ENCODE measurements around the gene RAP1A.

The RAP1A gene

DNA sequence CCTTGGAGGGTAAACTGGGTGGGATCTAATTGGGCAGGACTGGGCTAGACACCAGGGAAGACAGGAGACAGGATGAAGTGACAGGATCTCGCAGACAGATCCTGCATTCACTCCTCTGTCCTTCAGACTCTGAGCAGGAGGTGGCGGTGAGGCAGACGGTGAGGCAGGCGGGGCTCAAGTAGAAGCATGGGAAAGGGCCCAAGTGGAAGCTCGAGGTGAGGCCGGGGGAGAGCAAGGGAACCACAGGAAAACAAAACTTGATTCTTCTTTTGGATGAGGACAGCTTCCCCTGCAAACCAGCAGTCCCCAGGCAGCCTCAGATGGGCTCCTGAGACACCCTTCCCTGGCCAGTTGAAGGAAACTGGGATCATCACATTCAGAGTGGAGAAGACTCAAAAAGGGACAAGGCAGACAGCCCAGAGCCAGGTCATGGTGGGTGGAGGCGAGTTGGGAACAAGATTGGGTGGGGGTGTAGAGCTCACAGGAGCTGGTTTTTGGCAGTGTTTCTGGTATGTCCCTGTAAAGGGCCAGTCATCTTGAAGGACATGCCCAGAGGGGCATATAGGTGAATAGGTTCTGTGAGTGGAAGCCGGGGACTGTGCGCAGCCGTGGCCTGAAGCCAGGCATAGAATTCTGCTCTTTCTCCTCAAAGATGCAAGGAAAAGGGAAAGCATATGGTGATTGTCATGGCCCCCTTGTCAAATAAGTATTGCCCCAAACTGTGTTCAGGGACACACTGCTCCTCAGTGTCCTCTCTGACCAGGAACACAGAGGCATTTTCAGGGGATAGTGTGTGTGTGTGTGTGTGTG, 101.6 kb downstream of the RAP1A start:
- no peak for DNase-seq

DNA sequence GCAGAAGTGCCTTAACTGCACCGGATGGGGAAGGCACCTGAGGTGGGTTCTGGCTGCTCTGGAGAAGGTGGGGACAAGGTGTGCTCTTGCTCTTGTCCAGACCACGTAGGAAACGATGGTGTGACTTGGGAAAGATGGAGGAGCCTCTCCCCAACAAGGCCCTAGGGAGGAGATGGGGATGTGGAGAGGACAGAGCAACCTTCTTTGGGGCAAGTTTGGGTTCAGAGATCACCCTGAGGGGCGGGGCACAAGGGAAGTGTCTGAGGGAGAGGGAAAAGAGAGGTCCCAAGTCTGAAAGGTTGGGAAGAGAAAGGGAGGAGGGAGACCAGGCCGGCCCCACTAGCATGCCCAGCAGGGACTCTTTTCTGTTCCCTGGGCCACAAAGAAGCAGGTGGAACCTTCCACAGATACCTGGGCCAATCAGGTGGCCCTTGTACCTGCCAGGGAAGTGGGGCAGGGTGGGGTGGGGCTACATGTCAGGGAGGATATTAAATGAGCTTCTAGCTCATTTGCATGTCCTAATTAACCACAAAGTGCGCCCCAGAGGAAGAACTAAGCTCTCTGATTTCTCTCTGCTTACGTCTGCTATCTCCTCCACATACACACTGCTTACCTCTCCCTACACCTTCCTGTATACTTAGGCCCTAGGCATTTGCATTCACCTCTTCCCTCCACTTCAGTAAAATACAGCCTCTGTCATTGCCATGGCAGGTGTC, 103.7 kb downstream of the RAP1A start:
- no peak for DNase-seq

GRCh38 chr1:111723871-111724270, 104.3 kb downstream of the RAP1A start:
- DNase-seq, result no peak

DNA sequence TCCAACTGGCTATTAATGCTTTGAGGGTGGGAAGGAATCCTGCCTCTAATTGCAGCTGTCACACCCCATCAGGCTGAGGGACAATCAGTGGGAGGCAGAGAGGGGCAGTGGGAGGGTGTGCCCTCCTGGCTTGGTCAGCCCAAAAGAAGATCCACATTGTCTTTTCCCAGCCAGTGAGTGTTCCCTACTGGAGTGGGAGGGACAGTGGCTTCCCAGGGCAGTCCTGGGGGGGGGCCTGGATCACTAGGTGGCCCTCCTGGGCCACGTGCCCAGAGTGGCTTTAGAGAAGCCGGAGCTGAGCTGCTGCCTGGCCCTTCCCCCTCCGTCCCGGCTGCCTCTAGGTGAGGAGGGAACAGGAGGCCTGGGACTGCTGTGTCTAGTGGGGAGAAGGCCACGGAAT, 105.6 kb downstream of the RAP1A start:
- no peak for DNase-seq

DNA sequence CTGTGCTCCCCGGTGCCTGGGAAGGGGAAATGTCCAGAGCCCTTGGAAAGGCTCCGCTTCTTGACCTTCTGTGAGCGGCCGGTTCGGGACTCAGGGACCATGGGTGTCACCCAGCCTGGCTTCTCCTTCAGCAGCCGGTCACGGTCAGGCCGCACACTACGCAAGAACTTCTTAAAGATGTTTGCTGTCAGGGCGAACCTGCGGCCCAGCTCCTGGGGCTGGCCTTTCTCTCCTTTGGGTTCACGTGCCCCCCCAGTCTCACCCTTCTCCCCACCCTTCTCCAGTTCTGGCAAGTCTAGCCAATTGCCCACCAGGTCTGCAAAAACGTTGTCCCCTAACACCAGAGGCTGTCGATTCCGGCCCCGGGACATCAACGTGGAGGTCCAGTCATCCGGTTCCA, 107.5 kb downstream of the RAP1A start:
- no peak for DNase-seq

GRCh38 chr1:111729271-111729921, 109.8 kb downstream of the RAP1A start:
- DNase-seq, result no peak

DNA sequence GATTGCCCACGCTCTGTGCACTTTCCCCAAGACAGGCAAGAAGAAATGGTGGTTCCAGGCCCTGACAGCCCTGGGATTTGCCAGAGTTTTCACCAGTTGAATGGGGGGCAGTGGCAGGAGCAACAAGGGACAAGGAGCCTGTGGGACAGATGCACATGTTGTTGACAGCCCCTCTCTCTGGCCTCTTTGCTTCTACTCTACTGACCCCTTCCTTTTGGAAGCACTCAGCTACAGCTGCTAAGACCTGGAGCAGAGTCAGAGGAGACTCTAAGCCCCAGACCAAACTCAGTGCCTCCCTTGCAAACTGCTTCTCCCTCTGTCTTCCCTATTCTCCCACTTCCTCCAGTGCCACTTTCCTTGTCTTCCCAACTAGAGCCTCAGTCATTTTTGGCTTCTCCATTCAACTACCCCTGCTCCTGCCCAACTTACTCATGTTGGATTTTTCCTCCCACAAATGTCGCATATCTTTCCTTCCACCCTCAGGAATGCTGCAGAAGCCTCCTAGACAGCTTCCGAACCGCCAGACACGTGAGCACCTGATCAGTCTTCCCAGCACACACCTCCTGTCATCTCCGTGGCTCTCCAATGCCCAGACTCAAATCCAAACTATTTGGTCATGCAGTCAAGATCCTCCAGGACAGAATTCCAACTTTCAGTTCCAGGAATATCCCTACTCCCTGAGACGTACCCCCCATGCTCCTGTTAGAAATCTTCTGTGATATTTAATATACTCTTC, 110.5 kb downstream of the RAP1A start:
- no peak for DNase-seq

DNA sequence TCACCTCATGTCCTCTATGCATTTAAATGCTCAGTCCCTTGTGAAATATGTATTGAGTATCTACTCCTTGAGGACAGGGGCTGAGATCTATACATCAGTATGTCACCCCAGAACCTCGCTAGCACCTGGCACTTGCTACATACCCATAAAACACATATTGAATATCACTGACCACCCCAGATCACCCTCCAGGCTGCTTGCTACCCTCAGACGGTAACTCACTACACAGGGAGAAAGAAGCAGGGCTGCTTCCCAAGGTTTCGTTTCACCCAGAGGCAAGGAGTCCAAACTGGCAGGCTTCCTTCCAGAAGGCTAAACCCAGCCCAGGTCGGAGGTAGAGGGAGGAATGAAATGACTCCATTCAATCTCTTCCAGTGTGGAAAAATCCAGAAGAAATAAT, 111.1 kb downstream of the RAP1A start:
- DNase-seq, result no peak

- no peak for DNase-seq
Observed at GRCh38 chr1:111731956-111732355, 112.4 kb downstream of the RAP1A start.

GRCh38 chr1:111732718-111733117, 113.1 kb downstream of the RAP1A start:
- DNase-seq, result no peak

GRCh38 chr1:111733183-111733991, 113.8 kb downstream of the RAP1A start:
- peak; percentile 97 for DNase-seq

DNA sequence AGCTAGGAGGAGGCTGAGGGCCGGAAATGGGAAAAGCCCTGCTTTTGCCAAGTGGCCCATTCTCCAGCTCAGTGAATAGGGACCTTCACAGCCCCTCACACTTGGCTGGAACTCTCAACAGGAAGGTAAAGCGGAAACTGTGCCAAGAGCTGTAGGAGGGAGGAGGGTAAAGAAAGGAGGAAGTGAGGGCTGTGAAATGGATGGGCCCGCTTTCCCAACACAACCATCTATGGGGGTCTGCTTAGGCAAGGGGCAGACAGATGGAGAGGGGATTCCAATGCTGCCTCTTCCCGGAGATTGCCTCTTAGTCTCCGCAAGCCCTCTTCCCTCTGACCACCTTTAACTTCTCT, 114.4 kb downstream of the RAP1A start:
- peak; percentile 56 for DNase-seq

GRCh38 chr1:111734426-111734825, 114.8 kb downstream of the RAP1A start:
- DNase-seq, result no peak

DNA sequence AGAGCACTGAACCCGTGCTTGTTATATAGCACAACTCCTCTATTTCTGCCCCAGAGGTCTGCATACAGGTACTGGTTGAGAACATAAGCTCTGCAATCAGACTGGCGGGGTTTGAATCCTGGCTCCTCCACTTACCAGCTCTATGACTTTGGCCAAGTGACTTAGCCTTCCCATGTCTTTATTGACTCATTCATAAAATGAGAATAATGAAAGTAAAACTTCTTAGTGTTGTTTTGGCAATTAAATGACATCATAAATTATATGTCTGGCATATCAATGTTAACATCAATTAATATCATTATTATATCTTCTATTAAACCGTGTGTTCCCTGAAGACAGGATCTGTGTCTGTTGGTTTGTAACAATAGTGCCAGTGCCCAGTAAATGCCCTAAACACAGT, 115.3 kb downstream of the RAP1A start:
- DNase-seq, result no peak

DNA sequence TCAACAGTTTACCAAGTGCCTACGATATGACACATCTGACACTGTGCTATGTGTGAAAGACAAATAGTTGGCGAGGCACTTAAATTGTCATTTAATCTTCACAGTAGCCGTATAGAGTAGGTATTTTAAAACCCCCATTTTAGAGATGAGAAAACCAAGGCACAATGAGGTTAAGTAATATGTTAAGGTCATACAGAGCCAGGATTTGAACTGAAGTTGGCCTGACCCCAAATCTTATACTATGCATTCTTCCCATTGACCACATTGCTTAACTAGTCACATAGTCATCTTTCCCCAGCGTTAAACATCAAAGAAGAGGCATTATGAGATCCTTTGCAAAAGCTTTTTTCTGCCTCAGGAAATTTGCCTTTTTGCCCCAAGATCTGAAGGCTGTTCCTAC, 115.7 kb downstream of the RAP1A start:
- DNase-seq, result no peak

DNA sequence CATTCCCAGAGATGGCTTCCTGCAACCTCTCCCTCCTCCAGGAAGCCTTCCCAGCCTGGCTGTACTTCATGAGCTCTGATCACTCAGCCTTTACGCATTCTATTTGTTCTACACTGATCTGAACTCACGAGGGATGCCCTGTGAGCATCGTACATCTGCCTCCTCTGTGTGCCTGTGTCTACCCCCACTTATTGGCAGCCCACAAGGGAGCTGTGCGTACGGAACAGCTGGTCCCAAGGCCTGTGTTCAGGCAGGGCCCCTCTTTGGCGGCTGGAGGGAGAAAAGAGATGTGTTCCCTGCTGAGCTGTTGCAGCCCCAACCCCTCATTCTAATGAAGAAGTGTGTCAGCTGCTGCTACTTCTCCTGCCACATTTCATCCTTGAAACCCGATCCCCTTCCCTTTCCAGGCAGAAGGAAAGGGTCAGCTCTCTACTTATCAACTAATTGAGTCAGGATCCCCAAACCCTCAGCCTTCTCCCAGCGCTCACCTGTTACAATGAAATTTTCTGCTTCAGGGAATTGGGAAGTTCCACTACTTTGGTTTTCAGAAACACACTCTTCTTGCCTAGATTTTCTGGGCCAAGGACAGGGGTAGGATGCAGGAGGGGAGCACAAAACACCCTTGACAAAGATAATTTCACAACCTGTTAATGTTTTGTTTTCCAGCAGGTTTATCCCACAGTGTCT, 116.4 kb downstream of the RAP1A start:
- no peak for DNase-seq

GRCh38 chr1:111736548-111737215, 117.1 kb downstream of the RAP1A start:
- no peak for DNase-seq

DNA sequence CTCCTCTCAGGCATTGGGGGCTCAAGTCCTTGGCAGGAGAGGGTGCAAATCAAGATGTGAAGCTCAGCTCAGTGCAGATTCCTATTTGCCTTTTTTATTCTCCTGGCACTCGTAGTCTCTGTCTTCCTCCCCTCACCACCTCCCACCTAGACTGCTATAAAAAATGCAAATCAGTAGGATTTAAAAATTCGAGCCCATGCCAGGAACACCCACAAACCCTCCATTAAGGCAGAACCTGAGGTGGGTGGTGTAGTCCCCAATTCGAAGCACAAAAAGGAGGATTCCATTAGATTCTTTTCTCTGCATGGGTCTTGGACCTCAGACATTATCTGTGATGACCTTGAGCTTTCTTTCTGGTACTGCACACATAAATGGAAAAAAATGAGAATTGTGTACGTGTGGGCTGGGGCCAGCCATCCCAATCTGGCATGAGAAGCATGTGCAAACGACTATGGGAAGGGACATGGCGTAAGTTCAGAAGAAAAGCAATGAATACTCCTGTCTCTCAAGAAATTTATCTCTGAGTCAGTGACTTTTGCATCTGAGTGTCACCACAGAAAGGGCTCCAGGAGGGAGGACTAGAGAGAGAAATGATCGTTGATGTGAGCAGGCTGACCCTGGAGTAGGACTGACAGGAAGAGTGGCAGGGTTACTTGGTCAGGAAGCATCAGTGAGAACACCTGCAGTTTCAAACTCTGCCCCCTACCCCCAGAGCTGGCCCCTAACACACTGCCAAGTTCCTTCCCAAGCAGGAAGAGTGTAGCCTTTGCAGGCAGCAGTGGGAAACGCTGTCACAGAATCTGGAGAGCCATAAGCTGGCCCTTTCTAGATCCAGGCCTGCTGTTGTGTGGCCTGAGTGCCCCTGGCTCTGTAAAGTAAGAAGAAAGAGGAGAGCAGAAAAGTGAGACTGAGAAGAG, 117.9 kb downstream of the RAP1A start:
- DNase-seq, result no peak

DNA sequence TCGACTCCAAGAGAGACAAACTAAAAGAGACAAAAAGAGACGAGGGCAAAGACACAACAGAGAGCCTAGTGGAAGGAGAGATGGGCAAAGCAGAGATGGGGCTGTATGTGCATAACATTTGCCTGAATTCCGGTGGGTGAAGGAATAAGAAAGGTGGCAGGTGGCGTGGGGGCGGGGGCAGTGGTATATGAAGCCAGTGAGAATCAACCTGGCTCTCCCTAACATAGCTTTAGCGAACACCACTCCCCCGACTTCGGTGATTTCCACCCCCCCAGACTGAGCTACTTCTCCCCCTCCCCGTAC, 118.5 kb downstream of the RAP1A start:
- no peak for DNase-seq

GRCh38 chr1:111738436-111739193, 119.0 kb downstream of the RAP1A start:
- no peak for DNase-seq
